ENCODE data around the gene WDFY4.

Gene WDFY4

GRCh38 chr10:48742891-48743860, 58.5 kb downstream of the WDFY4 start:
- in situ Hi-C loops (cut with HindIII; ENCODE audit: low sequenced_read_pairs) = no loop called here

GRCh38 chr10:48744587-48744986, 59.9 kb downstream of the WDFY4 start:
- in situ Hi-C loops (cut with HindIII; ENCODE audit: low sequenced_read_pairs) = no loop called here

- in situ Hi-C loops (cut with HindIII; ENCODE audit: low sequenced_read_pairs) = no loop called here
Observed at GRCh38 chr10:48745662-48746245, 61.1 kb downstream of the WDFY4 start.

- in situ Hi-C loops (cut with HindIII; ENCODE audit: low sequenced_read_pairs) = no loop called here
Observed at GRCh38 chr10:48748573-48748972, 63.9 kb downstream of the WDFY4 start.

GRCh38 chr10:48749254-48749787, 64.6 kb downstream of the WDFY4 start:
- in situ Hi-C loops (cut with HindIII; ENCODE audit: low sequenced_read_pairs) = no loop called here

GRCh38 chr10:48750019-48750418, 65.3 kb downstream of the WDFY4 start:
- in situ Hi-C loops (cut with HindIII; ENCODE audit: low sequenced_read_pairs) = no loop called here

- in situ Hi-C loops (cut with HindIII; ENCODE audit: low sequenced_read_pairs) = no loop called here
Observed at GRCh38 chr10:48750991-48751390, 66.3 kb downstream of the WDFY4 start.

- in situ Hi-C loops (cut with HindIII; ENCODE audit: low sequenced_read_pairs) = no loop called here
Observed at GRCh38 chr10:48751730-48752129, 67.1 kb downstream of the WDFY4 start.

- in situ Hi-C loops (cut with HindIII; ENCODE audit: low sequenced_read_pairs) = no loop called here
Observed at GRCh38 chr10:48758411-48758810, 73.7 kb downstream of the WDFY4 start.

- in situ Hi-C loops (cut with HindIII; ENCODE audit: low sequenced_read_pairs) = no loop called here
Observed at GRCh38 chr10:48759113-48759901, 74.6 kb downstream of the WDFY4 start.

- in situ Hi-C loops (cut with HindIII; ENCODE audit: low sequenced_read_pairs) = no loop called here
Observed at GRCh38 chr10:48760983-48761382, 76.3 kb downstream of the WDFY4 start.

GRCh38 chr10:48762064-48763042, 77.7 kb downstream of the WDFY4 start:
- in situ Hi-C loops (cut with HindIII; ENCODE audit: low sequenced_read_pairs) = no loop called here

- in situ Hi-C loops (cut with HindIII; ENCODE audit: low sequenced_read_pairs) = no loop called here
Observed at GRCh38 chr10:48763403-48763965, 78.8 kb downstream of the WDFY4 start.

- in situ Hi-C loops (cut with HindIII; ENCODE audit: low sequenced_read_pairs) = no loop called here
Observed at GRCh38 chr10:48764486-48764885, 79.8 kb downstream of the WDFY4 start.

- in situ Hi-C loops (cut with HindIII; ENCODE audit: low sequenced_read_pairs) = no loop called here
Observed at GRCh38 chr10:48765039-48765438, 80.4 kb downstream of the WDFY4 start.

- in situ Hi-C loops (cut with HindIII; ENCODE audit: low sequenced_read_pairs) = no loop called here
Observed at GRCh38 chr10:48765527-48765926, 80.9 kb downstream of the WDFY4 start.

- in situ Hi-C loops (cut with HindIII; ENCODE audit: low sequenced_read_pairs) = no loop called here
Observed at GRCh38 chr10:48767373-48768143, 82.9 kb downstream of the WDFY4 start.

GRCh38 chr10:48768144-48768766, 83.6 kb downstream of the WDFY4 start:
- in situ Hi-C loops (cut with HindIII; ENCODE audit: low sequenced_read_pairs) = no loop called here
